Measurements from ENCODE around the gene TP73.

Gene TP73

GRCh38 chr1:3691421-3692204, 39.3 kb downstream of the TP73 start:
- no peak for DNase-seq

GRCh38 chr1:3692598-3692997, 40.3 kb downstream of the TP73 start:
- no peak for DNase-seq

DNA sequence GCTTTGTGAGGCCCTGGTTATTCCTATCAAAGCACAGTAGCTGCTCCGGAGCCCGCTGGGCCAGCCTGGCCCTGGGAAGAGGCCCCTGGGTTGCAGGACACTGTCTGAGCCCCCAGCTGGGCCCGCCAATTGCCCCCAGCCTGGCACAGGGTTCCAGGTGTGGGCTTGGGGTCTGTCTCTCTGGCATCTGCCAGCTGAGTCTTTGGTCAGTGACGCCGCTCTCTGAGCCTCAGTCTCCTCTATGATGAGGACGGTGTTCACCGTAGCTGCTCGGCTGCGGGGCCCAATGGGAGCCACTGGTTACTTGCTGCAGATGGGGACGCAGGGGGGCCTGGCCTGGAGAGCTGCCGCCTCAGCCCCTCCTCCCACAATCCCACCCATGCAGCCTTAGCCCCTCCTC, 41.0 kb downstream of the TP73 start:
- no peak for DNase-seq

DNA sequence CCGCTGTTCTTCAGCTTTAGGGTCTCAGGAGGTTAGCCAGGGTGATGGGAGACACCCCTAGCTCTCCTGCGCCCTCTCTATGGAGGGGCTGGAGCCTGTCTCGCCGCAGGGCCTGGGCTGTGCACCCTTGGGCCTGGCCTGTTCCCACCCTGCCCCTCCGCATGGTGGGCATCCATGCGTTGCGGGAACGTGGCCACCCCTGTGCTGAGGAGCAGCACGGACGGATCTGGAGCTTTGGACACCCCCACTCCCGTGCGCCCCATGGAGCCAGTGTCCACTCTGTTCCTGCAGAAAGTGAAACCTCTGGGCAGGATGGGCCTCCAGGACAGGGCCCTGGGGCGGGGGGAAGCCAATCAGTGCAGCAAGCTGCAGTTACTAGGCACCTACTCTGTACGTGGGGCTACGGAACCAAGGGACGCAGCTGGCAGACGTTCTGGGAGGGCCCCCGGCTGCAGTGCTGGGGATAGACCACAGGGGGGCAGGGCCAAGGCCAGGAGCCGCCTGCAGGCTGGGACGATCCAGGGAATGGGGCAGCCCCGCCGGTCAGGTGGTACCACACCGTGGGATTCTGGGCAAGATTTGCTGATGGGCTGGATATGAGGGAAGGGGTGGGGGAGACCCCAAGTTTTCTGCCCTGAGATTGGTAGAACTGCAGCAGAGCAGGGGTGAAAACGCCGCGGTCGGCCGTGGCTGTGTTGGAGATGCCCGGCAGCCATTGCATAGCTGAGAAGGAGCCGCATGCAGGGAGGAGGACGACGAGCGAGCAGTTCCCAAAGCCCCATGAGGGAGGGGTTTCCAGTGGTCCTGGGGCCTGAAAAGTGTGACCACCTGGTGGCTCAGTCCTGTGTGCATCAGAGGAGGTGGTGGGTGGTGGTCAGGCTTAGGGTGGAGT, 43.3 kb downstream of the TP73 start:
- DNase-seq, result no peak

DNA sequence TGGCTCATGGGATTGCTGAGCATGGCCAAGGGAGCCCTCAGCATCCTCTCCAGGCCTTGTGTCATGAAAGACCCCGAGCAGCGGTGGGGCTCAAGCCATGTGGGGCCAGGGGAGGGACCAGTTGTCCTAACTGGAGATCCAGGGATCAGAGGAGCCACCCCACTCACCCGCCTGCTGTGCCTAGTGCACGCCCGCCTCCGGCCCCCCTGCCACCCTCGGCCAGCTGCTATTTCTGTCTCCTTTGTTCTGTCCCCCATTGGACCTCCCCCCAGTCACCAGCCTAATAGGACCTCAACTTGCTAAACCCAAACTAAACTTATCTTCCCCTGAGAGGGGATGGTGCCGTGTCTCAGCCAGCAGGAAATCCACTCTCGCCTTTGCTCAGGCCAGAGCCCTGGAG, 44.4 kb downstream of the TP73 start:
- no peak for DNase-seq

DNA sequence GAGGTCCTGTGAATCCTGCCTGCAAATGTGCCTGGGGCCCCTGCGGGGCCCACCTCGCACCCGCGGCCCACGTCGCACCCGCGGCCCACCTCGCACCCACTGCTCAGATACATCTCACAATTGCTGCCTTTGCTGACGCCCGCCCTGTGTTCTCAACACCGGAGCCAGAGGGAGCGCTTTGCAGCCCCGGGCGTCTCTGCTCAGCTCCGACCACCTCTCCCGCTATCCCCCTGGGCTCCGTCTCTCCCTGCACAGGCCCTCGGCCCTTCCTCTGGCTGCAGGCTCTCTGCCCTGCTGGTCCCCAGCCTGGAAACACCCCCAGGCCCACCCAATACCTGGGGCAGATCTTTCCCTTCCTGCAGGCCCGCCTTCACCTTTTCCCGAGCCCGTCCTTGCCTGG, 44.8 kb downstream of the TP73 start:
- DNase-seq, result no peak

DNA sequence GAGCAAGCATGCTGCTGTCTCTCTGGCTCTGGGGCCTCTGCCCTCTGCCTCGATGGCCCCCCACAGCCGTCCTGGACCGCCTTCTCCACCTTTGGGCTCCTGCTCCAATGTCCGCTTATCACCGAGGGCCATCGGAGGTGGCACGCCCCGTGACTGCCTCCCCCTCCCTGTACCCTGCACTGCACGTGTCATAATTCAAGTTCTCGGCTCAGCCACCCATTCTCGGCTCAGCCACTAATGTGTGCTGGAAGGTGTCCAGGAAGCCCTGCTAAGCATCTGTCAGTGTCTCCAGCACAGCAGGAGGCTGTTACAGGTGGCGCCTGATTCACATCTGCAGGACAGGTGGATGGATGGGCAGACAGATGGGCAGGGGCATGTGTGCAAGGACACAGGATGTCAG, 45.5 kb downstream of the TP73 start:
- peak; percentile 67 for DNase-seq

DNA sequence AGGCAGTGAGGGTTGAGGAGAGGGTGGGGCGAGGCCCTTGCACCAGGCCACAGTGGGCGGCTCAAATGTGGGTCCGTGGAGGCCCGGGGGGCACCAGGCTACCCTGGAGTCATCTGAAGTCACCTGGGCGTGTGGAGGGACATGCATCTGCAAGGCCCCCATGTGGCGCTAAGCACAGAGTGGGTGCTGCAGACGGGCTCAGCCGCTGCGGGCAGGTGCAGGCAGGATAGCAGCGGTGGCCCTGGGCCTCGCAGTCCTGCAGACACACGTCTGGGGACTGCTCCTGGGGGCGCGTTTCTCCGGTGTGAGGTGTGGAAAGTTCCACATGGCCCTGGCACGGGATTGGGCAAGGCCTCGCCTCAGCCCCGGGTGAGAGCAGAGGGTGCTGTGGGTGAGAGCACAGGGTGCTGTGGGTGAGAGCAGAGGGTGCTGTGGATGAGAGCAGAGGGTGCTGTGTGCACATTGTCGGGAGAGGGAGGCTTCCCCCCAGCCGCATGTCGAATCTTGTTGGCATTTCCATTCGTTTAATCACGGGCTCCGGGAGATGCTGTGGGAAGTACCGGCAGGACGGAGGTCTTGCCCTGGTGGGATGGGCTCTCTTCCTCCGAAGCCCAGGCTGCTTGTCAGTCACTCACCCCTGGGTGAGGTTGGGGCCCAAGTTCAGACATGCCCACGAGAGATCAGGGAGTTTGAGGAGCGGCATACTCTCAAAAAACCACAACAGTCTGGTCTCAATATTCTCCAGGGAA, 46.5 kb downstream of the TP73 start:
- no peak for DNase-seq

- DNase-seq, result no peak
These were observed 47.3 kb downstream of the TP73 start for GRCh38 chr1:3699596-3699995.

GRCh38 chr1:3700631-3701030, 48.3 kb downstream of the TP73 start:
- no peak for DNase-seq

GRCh38 chr1:3702528-3702927, 50.2 kb downstream of the TP73 start:
- DNase-seq, result no peak

GRCh38 chr1:3702990-3703728, 50.8 kb downstream of the TP73 start:
- DNase-seq, result no peak

DNA sequence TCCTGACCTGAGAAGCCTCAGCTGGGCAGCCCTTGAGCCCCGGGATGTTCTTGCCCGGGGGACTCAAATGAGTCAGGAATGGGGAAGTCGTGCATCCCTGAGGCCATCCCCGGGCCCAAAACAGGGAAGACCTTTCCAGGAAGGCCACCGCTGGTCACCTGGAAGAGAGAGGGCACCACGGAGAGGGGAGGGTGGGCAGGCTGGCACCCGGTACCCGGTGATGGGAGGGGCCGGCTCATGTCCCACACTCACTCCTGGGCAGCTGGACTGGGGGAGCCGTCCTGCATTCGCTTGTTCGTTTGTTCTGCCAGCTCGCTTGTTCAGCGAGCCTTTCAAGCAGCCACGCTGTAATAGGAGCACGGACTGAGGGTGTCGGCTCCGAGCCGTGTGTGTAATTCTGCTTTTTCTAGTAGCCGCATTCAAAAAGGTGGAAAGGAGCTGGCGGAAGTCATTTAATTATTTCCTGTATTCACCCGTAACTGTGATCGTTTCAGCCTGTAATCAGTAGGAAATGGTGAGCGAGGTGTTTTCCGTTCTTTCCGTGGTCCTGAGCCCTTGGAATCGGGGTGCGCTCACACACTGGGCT, 51.6 kb downstream of the TP73 start:
- no peak for DNase-seq

DNA sequence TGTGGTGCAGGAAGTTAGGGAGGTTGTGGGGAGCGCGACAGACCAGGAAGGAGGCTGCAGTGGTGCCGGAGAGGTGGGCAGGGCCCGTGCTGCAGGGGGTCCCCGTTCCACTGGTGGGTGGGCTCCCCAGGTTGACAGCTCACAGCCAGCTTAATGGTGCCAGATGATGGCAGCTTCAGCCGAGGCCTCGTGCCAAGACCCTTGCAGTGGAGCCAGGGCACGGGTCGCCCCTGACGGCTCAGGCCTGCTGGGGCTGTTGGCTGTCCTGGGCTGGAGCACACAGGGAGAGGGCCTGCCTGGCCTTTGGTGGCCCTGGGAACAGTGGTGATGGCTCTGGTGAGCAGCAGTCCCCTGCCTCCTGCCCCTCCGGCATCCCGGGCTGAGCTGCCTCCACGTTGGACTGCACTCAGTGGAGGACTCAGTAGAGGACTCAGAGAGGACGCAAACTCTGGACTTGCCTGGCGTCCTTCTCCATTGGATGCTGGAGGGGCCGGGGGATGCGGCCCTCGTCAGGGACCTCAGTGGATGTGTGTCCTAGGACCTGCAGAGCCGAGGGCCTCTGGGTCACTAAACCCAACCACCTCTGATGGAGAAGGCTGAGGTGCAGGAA, 53.1 kb downstream of the TP73 start:
- DNase-seq, result no peak

DNA sequence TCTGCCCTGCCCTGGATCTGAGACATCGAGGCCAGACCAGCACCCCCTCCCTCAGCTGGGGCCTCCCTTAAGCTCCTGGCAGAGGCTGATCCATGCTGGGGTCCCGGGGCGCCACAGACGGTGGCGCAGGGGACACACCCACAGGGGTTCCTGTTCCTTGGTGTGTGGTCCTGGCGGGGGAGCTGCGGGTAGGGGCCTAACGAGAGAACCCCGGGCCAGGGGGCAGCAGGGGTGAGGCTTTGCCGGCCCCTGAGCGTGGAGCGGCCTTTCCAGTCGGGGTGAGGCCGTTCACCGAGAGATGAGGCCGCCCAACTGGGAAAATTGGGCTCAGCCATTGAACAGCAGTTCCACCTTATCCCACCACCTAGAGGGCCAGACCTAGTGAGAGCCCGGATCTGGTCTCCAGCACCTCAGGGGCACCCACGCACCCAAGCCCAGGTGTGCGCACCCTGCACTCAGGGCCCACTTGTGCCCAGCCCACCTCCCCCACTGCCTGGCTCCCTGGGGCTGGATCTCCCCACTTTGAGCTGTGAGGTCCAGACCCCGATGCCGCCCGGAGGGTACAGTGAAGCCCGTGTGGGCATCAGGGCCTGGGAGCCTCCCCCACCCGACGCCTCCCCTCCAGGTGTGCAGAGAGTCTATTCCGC, 54.5 kb downstream of the TP73 start:
- DNase-seq, result no peak

GRCh38 chr1:3707298-3707938, 55.1 kb downstream of the TP73 start:
- no peak for DNase-seq

DNA sequence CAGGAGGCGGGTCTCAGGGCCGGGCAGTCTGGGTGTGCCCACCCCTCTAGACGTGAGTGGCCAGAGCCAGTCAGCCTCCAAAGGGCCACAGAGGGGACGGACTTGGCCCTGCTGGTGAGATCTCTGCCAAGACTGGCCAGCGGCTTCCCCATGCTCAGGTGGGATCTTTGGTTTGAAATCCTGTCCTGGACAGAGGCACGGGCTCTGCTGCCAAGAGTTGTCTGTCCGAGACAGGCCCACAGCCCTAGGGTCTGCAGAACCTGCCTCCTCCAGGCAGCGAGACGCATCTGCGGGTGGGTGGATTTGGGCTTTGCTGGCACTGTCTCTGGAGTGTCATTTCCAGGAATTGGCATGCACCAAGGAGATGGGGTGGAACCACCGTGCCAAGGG, 55.6 kb downstream of the TP73 start:
- no peak for DNase-seq

GRCh38 chr1:3708791-3709190, 56.5 kb downstream of the TP73 start:
- DNase-seq, result no peak

- no peak for DNase-seq
These were observed 57.9 kb downstream of the TP73 start for GRCh38 chr1:3710251-3710650.

- no peak for DNase-seq
These were observed 59.1 kb downstream of the TP73 start for GRCh38 chr1:3711381-3711779.
